ENCODE results near the gene DCXR.

The DCXR gene

DNA sequence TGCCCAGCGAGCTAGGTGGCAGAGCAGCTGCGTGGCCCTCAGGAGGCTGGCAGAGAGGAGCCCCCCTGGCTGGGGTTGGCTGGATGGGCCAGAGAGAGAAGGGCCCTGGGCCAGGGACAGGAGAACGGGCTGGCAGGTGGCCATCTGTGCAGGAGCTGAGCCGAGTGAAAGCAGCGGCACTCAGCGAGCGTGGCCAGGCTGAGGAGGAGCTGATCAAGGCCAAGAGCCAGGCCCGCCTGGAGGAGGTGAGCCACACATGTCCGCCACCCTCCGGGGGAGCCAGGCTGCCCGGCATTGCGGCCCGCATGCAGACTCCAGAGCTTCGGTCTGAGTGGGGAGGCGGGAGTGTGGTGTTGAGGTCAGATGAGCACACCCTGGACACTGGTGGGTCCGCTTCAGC is 8.1 kb downstream of the DCXR start:
- H3K4me3 ChIP-seq (ENCODE audit: low read depth, low read length): no peak overlapping the region
- no peak overlapping the region for H2AFZ ChIP-seq (ENCODE audit: low read length, unreplicated experiment)
- H3K4me1 ChIP-seq (ENCODE audit: control insufficient read depth, insufficient read depth, low read length, unreplicated experiment): peaks cover 4% of the 10 kb centered on the region
- H3K27me3 ChIP-seq (ENCODE audit: insufficient read depth, low read length): no peaks in the 10 kb centered on the region
- no peaks in the 10 kb centered on the region for H3K36me3 ChIP-seq (ENCODE audit: insufficient read depth, low read length)
- no peaks in the 10 kb centered on the region for H3K79me2 ChIP-seq (ENCODE audit: control insufficient read depth, insufficient read depth, low read length, unreplicated experiment)
- H3K27ac ChIP-seq (ENCODE audit: low read depth, low read length): no peak overlapping the region

DNA sequence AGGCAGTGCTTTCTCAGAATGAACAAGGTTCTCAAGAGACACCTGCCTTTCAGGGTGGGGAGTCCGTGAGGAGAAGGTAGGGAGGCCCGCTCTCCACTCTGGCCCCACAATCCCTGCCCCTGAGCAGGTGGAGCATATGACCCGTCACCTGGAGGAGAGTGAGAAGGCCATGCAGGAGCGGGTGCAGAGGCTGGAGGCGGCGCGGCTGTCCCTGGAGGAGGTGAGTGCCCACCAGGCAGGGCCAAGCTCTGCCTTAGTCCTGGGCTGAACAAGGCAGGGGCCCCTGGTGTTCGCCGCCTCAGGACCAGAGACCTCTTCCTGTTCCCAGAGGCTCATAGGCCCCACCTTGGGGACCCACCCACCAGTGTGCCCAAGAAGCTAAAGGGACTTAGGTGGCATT is 8.5 kb downstream of the DCXR start:
- Histone ChIP-seq H3K27me3 (ENCODE audit: insufficient read depth, low read length) (no peaks in the 10 kb centered on the region), H3K4me1 (ENCODE audit: control insufficient read depth, insufficient read depth, low read length, unreplicated experiment) (peaks cover 8% of the 10 kb centered on the region), H3K27ac (ENCODE audit: low read depth, low read length) (no peak overlapping the region), H2AFZ (ENCODE audit: low read length, unreplicated experiment) (no peak overlapping the region), H3K36me3 (ENCODE audit: insufficient read depth, low read length) (no peaks in the 10 kb centered on the region), H3K79me2 (ENCODE audit: control insufficient read depth, insufficient read depth, low read length, unreplicated experiment) (no peaks in the 10 kb centered on the region), H3K4me3 (ENCODE audit: low read depth, low read length) (no peak overlapping the region)

DNA sequence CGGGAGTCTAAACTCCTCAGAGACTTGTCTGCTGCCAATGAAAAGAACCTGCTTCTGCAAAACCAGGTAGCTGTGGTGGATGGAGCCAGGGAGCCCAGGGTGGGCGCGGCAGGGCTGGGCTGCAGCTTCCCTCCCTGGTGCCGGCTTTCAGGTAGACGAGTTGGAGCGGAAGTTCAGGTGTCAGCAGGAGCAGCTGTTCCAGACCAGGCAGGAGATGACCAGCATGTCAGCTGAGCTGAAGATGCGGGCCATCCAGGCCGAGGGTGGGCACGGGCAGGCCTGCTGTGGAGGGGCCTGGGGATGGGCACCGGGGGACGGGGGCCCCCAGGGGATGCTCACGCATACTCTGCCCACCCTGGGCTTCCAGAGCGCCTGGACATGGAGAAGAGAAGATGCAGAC is 9.3 kb downstream of the DCXR start:
- Histone ChIP-seq H2AFZ (ENCODE audit: low read length, unreplicated experiment) (no peak overlapping the region), H3K79me2 (ENCODE audit: control insufficient read depth, insufficient read depth, low read length, unreplicated experiment) (no peaks in the 10 kb centered on the region), H3K4me1 (ENCODE audit: control insufficient read depth, insufficient read depth, low read length, unreplicated experiment) (peaks cover 10% of the 10 kb centered on the region), H3K36me3 (ENCODE audit: insufficient read depth, low read length) (no peaks in the 10 kb centered on the region), H3K27ac (ENCODE audit: low read depth, low read length) (no peak overlapping the region), H3K27me3 (ENCODE audit: insufficient read depth, low read length) (no peaks in the 10 kb centered on the region), H3K4me3 (ENCODE audit: low read depth, low read length) (no peak overlapping the region)

DNA sequence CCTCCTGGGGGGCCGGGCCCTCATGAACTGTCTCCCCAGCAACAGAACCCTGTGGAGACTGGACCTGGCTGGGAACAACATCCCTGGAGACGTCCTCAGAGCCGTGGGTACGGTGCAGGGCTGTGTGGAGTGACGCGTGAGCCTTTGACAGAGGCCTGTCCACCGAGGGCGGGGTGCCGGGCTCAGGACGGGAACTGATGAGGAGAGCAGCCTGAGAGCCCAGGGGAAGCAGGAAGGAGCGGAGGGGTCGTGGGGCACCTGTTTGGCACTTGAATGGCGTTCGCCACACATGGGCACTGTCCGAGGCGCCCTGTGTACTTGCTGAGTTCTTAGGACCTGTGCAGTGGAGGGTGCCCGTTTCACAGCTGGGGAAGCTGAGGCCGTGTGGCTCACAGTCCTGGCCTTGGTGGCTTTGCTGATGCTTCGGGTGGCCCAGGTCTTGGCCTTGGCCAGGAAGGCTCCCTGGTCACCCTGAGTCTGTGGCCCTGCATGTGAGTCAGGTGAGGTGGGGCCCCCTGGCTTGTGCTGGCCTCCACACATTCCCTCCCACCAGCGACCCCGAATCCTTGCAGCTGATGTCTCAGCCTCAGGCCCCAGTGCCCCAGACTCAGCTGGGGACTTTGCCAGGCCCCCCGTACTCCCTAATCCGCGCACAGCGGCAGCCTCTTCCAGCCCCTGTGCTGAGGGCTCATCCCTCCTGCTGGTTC is 11.9 kb downstream of the DCXR start:
- Histone ChIP-seq H3K36me3 (ENCODE audit: insufficient read depth, low read length) (no peaks in the 10 kb centered on the region), H3K4me1 (ENCODE audit: control insufficient read depth, insufficient read depth, low read length, unreplicated experiment) (peaks cover 11% of the 10 kb centered on the region), H2AFZ (ENCODE audit: low read length, unreplicated experiment) (no peak overlapping the region), H3K27ac (ENCODE audit: low read depth, low read length) (no peak overlapping the region), H3K27me3 (ENCODE audit: insufficient read depth, low read length) (no peaks in the 10 kb centered on the region), H3K4me3 (ENCODE audit: low read depth, low read length) (no peak overlapping the region), H3K79me2 (ENCODE audit: control insufficient read depth, insufficient read depth, low read length, unreplicated experiment) (no peaks in the 10 kb centered on the region)

DNA sequence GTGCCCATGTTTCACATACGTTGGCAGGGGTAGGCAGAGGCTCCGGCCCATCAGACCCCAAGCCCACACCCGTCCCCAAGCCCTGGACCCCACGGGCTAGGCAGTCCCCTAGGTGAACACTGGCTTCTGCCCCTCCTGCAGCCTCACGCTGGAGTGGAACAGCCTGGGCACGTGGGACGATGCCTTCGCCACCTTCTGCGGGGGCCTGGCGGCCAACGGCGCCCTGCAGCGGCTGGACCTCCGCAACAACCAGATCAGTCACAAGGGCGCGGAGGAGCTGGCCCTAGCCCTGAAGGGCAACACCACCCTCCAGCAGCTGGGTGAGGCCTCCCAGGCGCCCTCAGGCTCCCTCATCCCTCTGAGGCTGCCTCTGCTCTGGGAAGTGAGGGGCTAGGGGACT is 12.6 kb downstream of the DCXR start:
- Histone ChIP-seq H3K27me3 (ENCODE audit: insufficient read depth, low read length) (no peaks in the 10 kb centered on the region), H3K27ac (ENCODE audit: low read depth, low read length) (no peak overlapping the region), H3K4me3 (ENCODE audit: low read depth, low read length) (no peak overlapping the region), H3K79me2 (ENCODE audit: control insufficient read depth, insufficient read depth, low read length, unreplicated experiment) (no peaks in the 10 kb centered on the region), H3K36me3 (ENCODE audit: insufficient read depth, low read length) (no peaks in the 10 kb centered on the region), H3K4me1 (ENCODE audit: control insufficient read depth, insufficient read depth, low read length, unreplicated experiment) (peaks cover 11% of the 10 kb centered on the region), H2AFZ (ENCODE audit: low read length, unreplicated experiment) (no peak overlapping the region)

DNA sequence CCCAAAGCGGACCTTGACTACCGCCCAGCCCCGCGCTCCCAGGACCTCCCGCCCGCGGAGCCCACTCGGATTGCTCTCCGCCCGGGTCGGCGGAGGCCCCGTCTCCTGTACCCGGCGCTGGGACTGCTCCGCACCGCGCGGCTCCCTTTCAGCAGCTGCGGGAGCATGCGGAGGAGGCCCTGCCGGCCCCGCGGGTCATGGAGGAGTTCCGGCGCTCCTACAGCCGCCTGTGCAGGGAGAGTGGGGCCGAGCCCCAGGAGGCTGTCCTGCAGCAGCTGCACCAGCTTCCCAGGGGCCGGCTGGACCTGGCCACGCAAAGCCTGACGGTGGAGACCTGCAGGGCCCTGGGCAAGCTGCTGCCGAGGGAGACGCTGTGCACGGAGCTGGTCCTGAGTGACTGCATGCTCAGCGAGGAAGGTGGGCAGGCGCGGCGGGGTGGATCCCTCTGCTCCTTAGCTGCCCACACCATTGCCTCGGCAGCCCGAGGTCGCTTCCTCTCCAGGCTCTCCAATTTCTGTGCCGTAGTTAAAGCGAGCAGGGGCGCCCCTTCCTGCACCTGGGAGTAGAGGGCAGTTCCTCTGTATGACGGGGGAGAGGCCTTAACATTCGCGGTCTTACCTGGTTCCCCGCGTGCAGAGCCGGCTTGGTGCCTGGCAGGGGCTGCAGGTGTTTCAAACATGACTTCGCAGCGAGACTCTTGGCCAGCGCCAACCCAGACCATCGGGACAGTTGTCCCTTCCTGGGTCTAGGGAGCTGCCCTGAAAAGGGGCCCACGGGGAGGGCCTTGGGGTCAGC is 13.9 kb downstream of the DCXR start:
- H3K27me3 ChIP-seq (ENCODE audit: insufficient read depth, low read length): no peaks in the 10 kb centered on the region
- H2AFZ ChIP-seq (ENCODE audit: low read length, unreplicated experiment): peak overlapping the region; percentile 67
- H3K4me1 ChIP-seq (ENCODE audit: control insufficient read depth, insufficient read depth, low read length, unreplicated experiment): peaks cover 11% of the 10 kb centered on the region
- peak overlapping the region; percentile 91 for H3K4me3 ChIP-seq (ENCODE audit: low read depth, low read length)
- no peaks in the 10 kb centered on the region for H3K79me2 ChIP-seq (ENCODE audit: control insufficient read depth, insufficient read depth, low read length, unreplicated experiment)
- H3K27ac ChIP-seq (ENCODE audit: low read depth, low read length): no peak overlapping the region
- H3K36me3 ChIP-seq (ENCODE audit: insufficient read depth, low read length): no peaks in the 10 kb centered on the region

DNA sequence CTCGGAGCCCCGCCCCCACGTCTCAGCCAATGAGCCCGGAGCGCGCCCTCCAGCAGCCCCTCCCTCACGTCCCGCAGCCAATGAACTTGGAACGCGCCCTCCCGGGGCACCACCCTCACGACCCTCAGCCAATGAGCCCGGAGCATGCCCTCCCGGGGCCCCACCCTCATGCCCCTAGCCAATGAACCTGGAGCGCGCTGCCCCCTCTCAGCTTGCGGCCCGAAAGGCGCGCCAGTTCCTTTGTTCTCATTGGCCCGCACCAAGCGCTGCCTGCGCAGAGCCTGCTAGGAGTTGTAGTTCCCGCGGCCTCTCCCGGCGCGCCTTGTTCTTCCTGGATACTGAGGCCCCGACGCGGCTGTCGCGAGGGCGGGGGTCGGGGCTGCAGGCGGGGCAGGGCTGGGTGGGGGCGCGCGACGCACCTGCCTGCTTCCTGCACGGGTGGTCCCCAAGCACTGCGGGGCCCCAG is 14.5 kb downstream of the DCXR start, which contains the start of gene LRRC45:
Gene LRRC45, plus strand, starts transcription at position 325 of the 466 bp plus-strand sequence. CDS start 339 bp downstream, outside the sequence.
- Histone ChIP-seq H3K4me3 (ENCODE audit: low read depth, low read length) (peak within 1 kb of the TSS; percentile 91), H3K27ac (ENCODE audit: low read depth, low read length) (no peak within 1 kb of the TSS), H3K4me1 (ENCODE audit: control insufficient read depth, insufficient read depth, low read length, unreplicated experiment) (peaks cover 11% of the 10 kb centered on the region), H3K36me3 (ENCODE audit: insufficient read depth, low read length) (no peaks in the 10 kb centered on the region), H3K27me3 (ENCODE audit: insufficient read depth, low read length) (no peaks in the 10 kb centered on the region), H3K79me2 (ENCODE audit: control insufficient read depth, insufficient read depth, low read length, unreplicated experiment) (no peaks in the 10 kb centered on the region), H2AFZ (ENCODE audit: low read length, unreplicated experiment) (peak within 1 kb of the TSS; percentile 67)

DNA sequence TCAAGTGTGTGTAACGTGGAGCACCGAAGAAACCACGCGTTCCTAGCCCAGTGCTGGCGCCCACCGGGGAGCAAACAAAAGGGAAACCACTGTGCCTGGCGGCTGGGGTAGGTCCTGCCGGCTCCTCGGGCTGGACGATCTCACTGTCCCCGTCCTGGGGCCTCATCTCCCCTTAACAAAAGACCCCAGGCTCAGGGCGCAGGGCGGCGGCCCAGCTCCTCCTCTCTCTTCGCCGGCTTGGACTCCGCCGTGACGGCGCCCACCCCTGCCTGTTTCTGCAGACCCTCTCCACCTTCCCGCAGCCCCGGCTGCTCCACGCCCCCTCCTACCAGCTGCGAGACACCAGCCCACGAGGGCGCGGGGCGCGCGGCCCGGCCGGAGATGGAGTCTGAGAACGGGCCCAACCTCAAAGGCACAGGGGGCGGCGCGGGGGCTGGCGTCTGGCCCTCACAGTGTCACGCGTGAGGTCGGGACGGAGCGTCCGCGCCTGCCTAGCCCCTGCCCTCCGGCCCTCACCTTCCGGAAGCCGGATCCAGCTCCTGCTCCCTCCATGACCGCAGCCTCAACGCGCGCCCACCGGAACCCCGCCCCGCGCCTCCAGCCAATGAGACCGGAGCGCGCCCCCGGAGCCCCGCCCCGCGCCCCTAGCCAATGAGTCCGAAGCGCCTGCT is 15.1 kb downstream of the DCXR start, which contains the start of gene CENPX:
Gene CENPX, minus strand, starts transcription at position 569 of the 671 bp plus-strand sequence. Its CDS starts 17 bp downstream, at position 552.
- H3K4me3 ChIP-seq (ENCODE audit: low read depth, low read length): peak within 1 kb of the TSS; percentile 91
- H2AFZ ChIP-seq (ENCODE audit: low read length, unreplicated experiment): peak within 1 kb of the TSS; percentile 67
- H3K36me3 ChIP-seq (ENCODE audit: insufficient read depth, low read length): no peaks in the 10 kb centered on the region
- no peak within 1 kb of the TSS for H3K27ac ChIP-seq (ENCODE audit: low read depth, low read length)
- peaks cover 11% of the 10 kb centered on the region for H3K4me1 ChIP-seq (ENCODE audit: control insufficient read depth, insufficient read depth, low read length, unreplicated experiment)
- no peaks in the 10 kb centered on the region for H3K79me2 ChIP-seq (ENCODE audit: control insufficient read depth, insufficient read depth, low read length, unreplicated experiment)
- H3K27me3 ChIP-seq (ENCODE audit: insufficient read depth, low read length): no peaks in the 10 kb centered on the region

DNA sequence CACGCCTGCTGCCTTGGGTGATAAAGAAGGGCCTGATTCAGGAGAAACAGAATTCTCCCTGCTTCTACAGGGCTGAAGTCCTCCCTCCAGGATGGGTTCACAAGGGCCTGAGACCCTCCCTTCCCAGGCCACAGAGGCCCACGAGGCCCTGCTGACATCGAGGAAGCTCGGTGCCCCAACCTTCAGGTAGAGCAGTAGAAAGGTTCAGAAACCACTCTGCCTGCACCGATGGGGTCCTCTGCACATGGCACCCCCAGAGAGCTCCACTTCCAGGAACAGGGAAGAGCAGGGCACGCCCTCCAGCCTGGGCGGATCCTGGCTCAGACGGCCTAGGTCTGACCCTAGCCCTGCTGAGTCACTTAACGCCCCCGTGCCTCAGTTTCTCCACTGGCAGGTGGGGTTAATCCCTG is 15.6 kb downstream of the DCXR start:
- Histone ChIP-seq H3K36me3 (ENCODE audit: insufficient read depth, low read length) (no peaks in the 10 kb centered on the region), H3K4me3 (ENCODE audit: low read depth, low read length) (peak overlapping the region; percentile 91), H3K4me1 (ENCODE audit: control insufficient read depth, insufficient read depth, low read length, unreplicated experiment) (peaks cover 11% of the 10 kb centered on the region), H3K27ac (ENCODE audit: low read depth, low read length) (no peak overlapping the region), H3K79me2 (ENCODE audit: control insufficient read depth, insufficient read depth, low read length, unreplicated experiment) (no peaks in the 10 kb centered on the region), H3K27me3 (ENCODE audit: insufficient read depth, low read length) (no peaks in the 10 kb centered on the region), H2AFZ (ENCODE audit: low read length, unreplicated experiment) (no peak overlapping the region)

DNA sequence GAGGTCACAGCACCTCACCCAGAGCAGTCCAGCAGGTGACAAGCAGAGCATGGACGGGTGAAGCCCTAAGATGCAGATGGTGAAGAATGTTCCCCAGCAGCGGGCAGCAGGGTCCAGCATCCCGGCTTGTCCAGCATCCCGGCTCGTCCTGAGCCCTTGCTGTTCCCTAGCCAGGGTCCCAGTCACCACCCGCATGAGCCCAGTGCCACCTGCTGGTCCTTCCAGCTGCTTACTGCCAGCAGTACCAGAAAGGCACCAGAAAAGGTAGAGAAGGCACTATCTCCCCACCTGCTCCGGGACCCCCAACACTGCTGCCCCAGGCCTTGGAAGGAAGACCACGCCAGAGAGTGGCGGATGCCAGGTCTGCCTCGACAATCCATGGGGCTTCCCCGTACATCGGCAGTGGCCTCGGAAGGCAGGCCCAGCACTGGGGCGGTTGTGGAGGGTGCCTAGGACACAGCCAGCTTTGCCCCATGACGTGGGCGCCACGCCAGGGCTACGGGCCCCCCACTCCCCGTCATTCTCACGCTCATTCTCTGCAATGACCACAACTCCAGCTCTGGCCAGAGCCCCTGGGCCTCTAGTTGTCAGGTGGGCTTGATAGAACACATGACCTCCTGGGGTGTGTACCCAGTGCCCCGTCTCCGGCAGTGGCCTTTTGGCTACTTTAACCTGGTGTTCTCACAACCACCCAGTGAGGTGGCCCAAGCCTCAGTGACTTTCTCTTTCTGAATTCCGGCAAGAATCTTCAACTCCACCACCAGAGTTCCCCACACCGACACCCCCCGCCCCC is 16.2 kb downstream of the DCXR start:
- Histone ChIP-seq H3K27ac (ENCODE audit: low read depth, low read length) (no peak overlapping the region), H3K79me2 (ENCODE audit: control insufficient read depth, insufficient read depth, low read length, unreplicated experiment) (no peaks in the 10 kb centered on the region), H3K4me3 (ENCODE audit: low read depth, low read length) (peak overlapping the region; percentile 91), H3K4me1 (ENCODE audit: control insufficient read depth, insufficient read depth, low read length, unreplicated experiment) (peaks cover 11% of the 10 kb centered on the region), H3K27me3 (ENCODE audit: insufficient read depth, low read length) (no peaks in the 10 kb centered on the region), H3K36me3 (ENCODE audit: insufficient read depth, low read length) (no peaks in the 10 kb centered on the region), H2AFZ (ENCODE audit: low read length, unreplicated experiment) (no peak overlapping the region)
